Measurements from ENCODE around the gene KTN1. TPM values are rescaled to one million over a fixed set of nuclear protein-coding genes. Genes with fewer than 3 reads are reported as not detected.

Gene KTN1
- polyA plus RNA-seq, 1 donor from 2014 or later = 95.0 TPM

- Histone ChIP-seq H3K9me2 (ENCODE audit: insufficient read depth, low read length) (no peaks in the 10 kb centered on the region), H3K4me2 (ENCODE audit: low read length) (no peak overlapping the region), H3K79me2 (replicated peaks; ENCODE audit: insufficient read depth, low read length) (no peaks in the 10 kb centered on the region), H3K9me3 (ENCODE audit: low read length) (no peaks in the 10 kb centered on the region), H2AFZ (ENCODE audit: low read depth, low read length) (no peak overlapping the region), H3F3A (ENCODE audit: insufficient read depth, low read length, poor library complexity, severe bottlenecking) (no peaks in the 10 kb centered on the region), H3K27ac (ENCODE audit: low read length) (no peak overlapping the region), H3K4me3 (ENCODE audit: low read length) (no peak overlapping the region), H3K36me3 (ENCODE audit: insufficient read depth, low read length) (no peaks in the 10 kb centered on the region), H3K9ac (ENCODE audit: low read length) (no peak overlapping the region), H3K27me3 (ENCODE audit: insufficient read depth, low read depth, low read length) (no peaks in the 10 kb centered on the region), H4K20me1 (ENCODE audit: insufficient read depth) (no peaks in the 10 kb centered on the region)
- no peak for TF ChIP-seq CTCF (IDR thresholded peaks at IDR 0.05; ENCODE audit: poor library complexity, severe bottlenecking)
- TF ChIP-seq TAF1 (IDR thresholded peaks at IDR 0.05; ENCODE audit: low read depth) = no peak
- TF ChIP-seq EZH2 (IDR thresholded peaks at IDR 0.05; ENCODE audit: borderline replicate concordance, insufficient read depth, low read length, poor library complexity, severe bottlenecking) = no peak
- TF ChIP-seq EP300 (conservative IDR thresholded peaks at IDR 0.05; ENCODE audit: poor library complexity, severe bottlenecking) = no peak
- TF ChIP-seq REST (IDR thresholded peaks at IDR 0.05; ENCODE audit: borderline replicate concordance) = no peak
- TF ChIP-seq MXI1 (conservative IDR thresholded peaks at IDR 0.05; ENCODE audit: poor library complexity, severe bottlenecking) = no peak
- no peak for TF ChIP-seq RAD21 (conservative IDR thresholded peaks at IDR 0.05)
- TF ChIP-seq SMC3 (conservative IDR thresholded peaks at IDR 0.05; ENCODE audit: poor library complexity) = no peak
- TF ChIP-seq POLR2AphosphoS5 (IDR thresholded peaks at IDR 0.05) = no peak
Observed at GRCh38 chr14:55718551-55718950, 138.5 kb downstream of the KTN1 start.

- H3K4me2 ChIP-seq (ENCODE audit: low read length) = no peak overlapping the region
- H2AFZ ChIP-seq (ENCODE audit: low read depth, low read length) = no peak overlapping the region
- no peaks in the 10 kb centered on the region for H4K20me1 ChIP-seq (ENCODE audit: insufficient read depth)
- H3F3A ChIP-seq (ENCODE audit: insufficient read depth, low read length, poor library complexity, severe bottlenecking) = no peaks in the 10 kb centered on the region
- no peaks in the 10 kb centered on the region for H3K27me3 ChIP-seq (ENCODE audit: insufficient read depth, low read depth, low read length)
- TF ChIP-seq MXI1 (conservative IDR thresholded peaks at IDR 0.05; ENCODE audit: poor library complexity, severe bottlenecking) (no peak), EP300 (conservative IDR thresholded peaks at IDR 0.05; ENCODE audit: poor library complexity, severe bottlenecking) (no peak), REST (IDR thresholded peaks at IDR 0.05; ENCODE audit: borderline replicate concordance) (no peak)
- no peaks in the 10 kb centered on the region for H3K9me2 ChIP-seq (ENCODE audit: insufficient read depth, low read length)
- H3K36me3 ChIP-seq (ENCODE audit: insufficient read depth, low read length) = no peaks in the 10 kb centered on the region
- no peaks in the 10 kb centered on the region for H3K9me3 ChIP-seq (ENCODE audit: low read length)
- H3K9ac ChIP-seq (ENCODE audit: low read length) = no peak overlapping the region
- no peak overlapping the region for H3K4me3 ChIP-seq (ENCODE audit: low read length)
- no peak overlapping the region for H3K27ac ChIP-seq (ENCODE audit: low read length)
- H3K79me2 ChIP-seq (replicated peaks; ENCODE audit: insufficient read depth, low read length) = no peaks in the 10 kb centered on the region
Observed at GRCh38 chr14:55720796-55721195, 140.8 kb downstream of the KTN1 start.

All from neural cell (in vitro differentiated cells).